Camera-type eye (tissue), 1 donor: ENCODE data around the gene U2AF1L4. TPM values are rescaled to one million over a fixed set of nuclear protein-coding genes. Genes with fewer than 3 reads are reported as not detected.

Experiments used
- total RNA-seq: library from RNA; depleted of rRNA; stranded (reverse); fragments of >200 nt; gene quantifications from one replicate; pipeline ENCODE4 v1.2.3, GENCODE V29; 2014

Gene U2AF1L4
- 13.8 TPM for total RNA-seq

GRCh38 chr19:35745328-35746086 lies at the start of gene U2AF1L4, which contains the start of gene PSENEN:
Gene U2AF1L4 (minus strand): TSS chr19:35745418. CDS start chr19:35745391, 27 bp downstream.
Gene PSENEN (plus strand): TSS chr19:35745651. CDS start chr19:35745931, 280 bp downstream.

GRCh38 chr19:35775298-35776101 lies 30.3 kb upstream of the U2AF1L4 start, which contains the start of gene ARHGAP33:
Gene ARHGAP33 (plus strand): TSS chr19:35775564. CDS start chr19:35775659, 95 bp downstream.

DNA sequence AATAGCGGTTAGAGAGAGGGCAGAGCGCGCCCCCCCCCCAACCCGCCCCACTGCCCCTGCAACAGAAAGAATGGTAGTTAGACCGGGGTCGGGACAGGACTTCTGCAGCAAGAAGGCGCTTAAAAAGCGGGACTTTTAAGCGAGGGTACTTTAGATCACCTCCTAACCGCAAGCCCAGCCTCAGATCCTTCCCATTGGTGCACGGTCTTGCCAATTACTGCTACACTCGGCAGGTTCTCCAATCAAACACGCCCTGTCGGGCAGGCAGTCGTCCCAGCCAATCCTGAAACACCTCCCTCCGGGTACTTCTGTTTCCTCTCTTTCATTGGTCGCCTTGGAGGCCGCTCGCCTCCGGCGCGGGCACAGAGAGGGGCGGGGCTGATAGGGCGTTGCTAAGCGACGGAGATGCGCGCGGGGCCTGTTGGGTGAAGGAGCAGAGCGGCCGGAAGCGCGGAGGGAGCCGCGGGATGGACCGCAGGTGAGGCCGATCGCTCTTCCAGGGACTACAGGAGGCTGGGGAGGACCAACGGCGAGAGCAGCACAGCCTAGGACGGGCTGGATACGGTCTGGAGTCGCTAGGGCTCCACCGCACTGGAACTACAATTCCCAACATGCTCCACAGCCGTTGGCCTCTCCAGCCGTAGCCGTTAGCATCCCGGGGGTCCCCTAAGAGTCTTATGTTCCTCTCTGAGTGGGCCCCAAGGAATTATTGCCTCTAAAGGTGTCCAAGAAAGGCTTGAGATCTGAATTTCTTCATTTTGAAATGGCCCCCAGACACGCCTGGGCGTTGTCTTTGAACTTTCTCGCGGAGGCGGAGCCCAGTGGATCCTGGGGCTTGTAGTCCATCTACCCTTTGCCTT lies 12.8 kb upstream of the U2AF1L4 start, which contains the start of gene PROSER3:
TSS of gene PROSER3 (plus strand) at position 428 of the 860 bp plus-strand sequence. CDS start at position 468, 40 bp downstream.

GRCh38 chr19:35756377-35757230 lies 11.4 kb upstream of the U2AF1L4 start, which contains the start of gene HSPB6:
Gene HSPB6 (minus strand): TSS chr19:35757029. CDS start chr19:35757008, 21 bp downstream.

DNA sequence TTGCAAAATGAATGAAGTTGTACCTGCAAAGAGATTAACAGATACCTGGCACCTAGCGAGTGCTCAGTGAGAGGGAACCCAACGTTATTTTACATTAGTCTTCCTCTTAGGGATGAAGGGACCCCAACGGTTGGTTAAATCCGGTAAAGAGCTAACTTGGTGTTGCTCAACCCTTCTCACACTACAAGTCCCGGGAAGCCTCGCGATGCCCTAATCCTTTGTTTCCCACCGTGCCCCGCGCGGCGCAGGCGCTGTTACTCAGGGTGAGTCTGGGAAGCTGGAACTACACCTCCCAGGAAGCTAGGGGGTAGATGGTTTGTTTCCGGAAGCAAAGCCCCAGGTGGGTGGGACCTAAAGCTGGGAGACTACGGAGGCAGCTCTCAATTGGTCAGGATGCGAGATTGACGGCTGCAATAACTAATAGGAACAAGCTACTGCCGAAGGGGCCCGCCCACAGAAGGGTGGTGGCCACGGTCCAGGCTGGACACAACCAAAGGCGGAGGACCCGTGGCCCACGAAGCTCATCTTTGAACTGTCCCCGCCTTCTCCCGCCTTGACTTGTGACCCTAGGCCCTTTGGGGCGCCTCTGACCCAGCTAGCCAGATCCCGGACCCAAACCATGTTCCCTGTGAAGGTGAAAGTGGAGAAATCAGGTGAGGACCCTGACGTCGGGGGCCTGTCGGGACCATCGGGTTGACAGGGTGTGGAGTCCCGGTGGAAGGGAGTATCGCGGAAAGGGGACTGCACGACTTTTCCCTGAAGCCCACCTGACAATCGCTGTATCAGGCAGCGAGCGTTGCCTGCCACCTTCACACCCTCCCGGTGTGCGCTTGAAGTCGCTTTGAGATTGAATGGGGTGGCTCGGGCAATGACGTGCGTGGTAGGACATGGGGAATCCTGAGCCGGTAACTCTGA lies 3.1 kb upstream of the U2AF1L4 start, which contains the start of gene LIN37:
TSS of gene LIN37 (plus strand) at position 471 of the 915 bp plus-strand sequence. CDS start at position 620, 149 bp downstream.

GRCh38 chr19:35742121-35742724 lies 3.0 kb downstream of the U2AF1L4 start, which contains the start of gene IGFLR1:
Gene IGFLR1 (minus strand): TSS chr19:35742452. CDS start chr19:35741180, 1,272 bp downstream.

DNA sequence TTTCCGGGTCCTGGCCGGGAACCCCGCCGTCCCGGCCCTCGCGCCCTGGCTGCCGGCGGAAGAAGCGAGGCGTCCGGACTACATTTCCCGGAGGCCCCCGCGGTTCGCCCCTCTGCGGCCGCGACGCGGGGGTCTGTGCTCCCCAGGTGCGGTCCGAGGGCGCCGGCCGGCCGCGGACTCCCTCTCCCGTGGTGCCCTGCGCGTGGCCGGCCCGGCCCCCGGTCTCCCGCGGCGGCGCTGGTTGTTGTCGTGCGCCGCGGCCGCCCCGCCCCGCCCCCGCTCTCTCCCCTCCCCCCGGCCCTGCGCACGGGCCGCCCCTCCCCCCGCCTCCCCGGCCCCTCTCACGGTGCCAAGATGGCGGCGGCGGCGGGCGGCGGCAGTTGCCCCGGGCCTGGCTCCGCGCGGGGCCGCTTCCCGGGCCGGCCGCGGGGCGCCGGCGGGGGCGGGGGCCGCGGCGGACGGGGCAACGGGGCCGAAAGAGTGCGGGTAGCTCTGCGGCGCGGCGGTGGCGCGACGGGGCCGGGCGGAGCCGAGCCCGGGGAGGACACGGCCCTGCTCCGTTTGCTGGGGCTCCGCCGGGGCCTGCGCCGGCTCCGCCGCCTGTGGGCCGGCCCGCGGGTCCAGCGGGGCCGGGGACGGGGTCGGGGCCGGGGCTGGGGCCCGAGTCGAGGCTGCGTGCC lies 27.4 kb downstream of the U2AF1L4 start, which contains the start of gene KMT2B:
TSS of gene KMT2B (plus strand) at position 339 of the 680 bp plus-strand sequence. CDS start at position 355, 16 bp downstream.

DNA sequence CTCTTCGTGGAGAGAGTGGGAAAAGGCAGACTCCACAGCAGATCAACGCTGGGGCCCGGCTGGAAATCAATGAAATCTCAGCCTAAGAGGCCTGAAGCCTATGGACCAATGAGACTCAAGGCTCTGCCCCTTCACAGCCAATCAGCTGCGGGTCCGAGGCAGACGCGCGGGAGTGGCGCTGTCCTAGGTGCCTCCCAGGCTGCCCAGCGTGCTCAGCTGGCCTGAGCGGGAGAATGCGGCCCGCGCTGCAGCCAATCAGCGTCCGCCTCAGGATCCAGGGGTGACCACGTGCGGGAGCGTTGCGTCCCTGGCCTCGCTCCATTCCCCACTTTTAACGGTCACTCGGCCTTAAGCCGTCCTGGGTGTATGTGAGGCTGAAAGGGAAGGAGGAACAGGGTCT lies 41.0 kb downstream of the U2AF1L4 start, which contains the start of gene ZBTB32:
TSS of gene ZBTB32 (plus strand) at position 341 of the 400 bp plus-strand sequence. CDS start 10,069 bp downstream, outside the sequence.

Other genes starting within 250 kb of the U2AF1L4 start
- 31.8 TPM for gene DMKN, start 231.8 kb downstream of the U2AF1L4 start, total RNA-seq
- gene SBSN, start 217.1 kb downstream of the U2AF1L4 start, total RNA-seq: 0.93 TPM
- gene GAPDHS, start 212.0 kb downstream of the U2AF1L4 start, total RNA-seq: 0.38 TPM
- gene TMEM147, start 199.8 kb downstream of the U2AF1L4 start, total RNA-seq: 49.3 TPM
- not detected for gene ATP4A, start 181.8 kb downstream of the U2AF1L4 start, total RNA-seq
- not detected for gene PMIS2, start 159.2 kb downstream of the U2AF1L4 start, total RNA-seq
- gene HAUS5, start 132.7 kb downstream of the U2AF1L4 start, total RNA-seq: 13.6 TPM
- 42.9 TPM for gene RBM42, start 116.4 kb downstream of the U2AF1L4 start, total RNA-seq
- gene ETV2, start 103.7 kb downstream of the U2AF1L4 start, total RNA-seq: not detected
- 239 TPM for gene COX6B1, start 97.1 kb downstream of the U2AF1L4 start, total RNA-seq
- not detected for gene UPK1A, start 78.9 kb downstream of the U2AF1L4 start, total RNA-seq
- not detected for gene ZBTB32, start 40.9 kb downstream of the U2AF1L4 start, total RNA-seq
- 26.9 TPM for gene KMT2B, start 27.4 kb downstream of the U2AF1L4 start, total RNA-seq
- 2.6 TPM for gene IGFLR1, start 3.0 kb downstream of the U2AF1L4 start, total RNA-seq
- 12.8 TPM for gene PSENEN, start 233 bp upstream of the U2AF1L4 start, total RNA-seq
- gene LIN37, start 3.2 kb upstream of the U2AF1L4 start, total RNA-seq: 11.6 TPM
- 14.9 TPM for gene HSPB6, start 11.6 kb upstream of the U2AF1L4 start, total RNA-seq
- 7.8 TPM for gene PROSER3, start 12.8 kb upstream of the U2AF1L4 start, total RNA-seq
- gene ARHGAP33, start 30.1 kb upstream of the U2AF1L4 start, total RNA-seq: 89.9 TPM
- gene PRODH2, start 67.4 kb upstream of the U2AF1L4 start, total RNA-seq: 0.27 TPM
- gene NPHS1, start 107.1 kb upstream of the U2AF1L4 start, total RNA-seq: 2.7 TPM
- 11.2 TPM for gene KIRREL2, start 111.5 kb upstream of the U2AF1L4 start, total RNA-seq
- gene APLP1, start 123.2 kb upstream of the U2AF1L4 start, total RNA-seq: 106 TPM
- 6.8 TPM for gene NFKBID, start 155.1 kb upstream of the U2AF1L4 start, total RNA-seq
- not detected for gene HCST, start 157.1 kb upstream of the U2AF1L4 start, total RNA-seq
- 10.4 TPM for gene TYROBP, start 162.9 kb upstream of the U2AF1L4 start, total RNA-seq
- 5.4 TPM for gene LRFN3, start 191.0 kb upstream of the U2AF1L4 start, total RNA-seq
- 32.9 TPM for gene SDHAF1, start 249.8 kb upstream of the U2AF1L4 start, total RNA-seq